Measurements from ENCODE around the gene PHOX2B. TPM values are rescaled to one million over a fixed set of nuclear protein-coding genes. Genes with fewer than 3 reads are reported as not detected.

The PHOX2B gene
- total and polyA plus RNA-seq, 2 of the 8 experiments (the other 6 are each of a cell fraction or from before 2014, with no cell fraction given) = not detected

DNA sequence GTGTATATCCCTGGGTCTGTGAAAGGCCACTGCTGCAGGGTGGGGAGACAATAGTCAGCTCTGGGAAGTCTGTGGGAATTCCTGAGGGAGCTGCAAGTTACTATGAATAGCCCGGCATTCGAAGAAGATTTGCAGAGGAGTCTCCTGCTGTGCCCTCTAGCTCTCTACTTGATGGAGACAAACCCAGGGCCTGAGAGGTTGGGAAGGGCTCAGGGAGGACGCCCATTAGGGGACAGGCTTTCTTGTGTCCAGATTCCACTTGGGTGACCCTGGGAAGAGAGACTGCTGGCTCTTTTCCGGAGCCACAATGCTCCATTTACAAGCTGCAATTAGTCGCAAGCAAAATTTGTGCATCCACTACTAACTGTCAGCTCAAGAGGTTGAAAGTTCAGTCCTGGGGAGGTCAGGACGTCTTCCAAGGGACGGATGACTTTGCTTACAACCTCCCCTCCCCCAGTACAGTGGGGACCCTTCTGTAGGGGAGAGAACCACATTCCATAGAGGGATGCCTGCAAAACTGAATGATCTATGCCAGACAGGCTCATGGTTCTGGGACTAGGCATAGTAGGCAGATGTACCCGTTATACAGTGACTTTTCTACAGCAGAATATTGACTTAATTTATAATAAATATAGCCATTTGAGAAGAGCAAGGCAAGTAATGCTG is 48.2 kb upstream of the PHOX2B start:
- no peak overlapping the region for H4K8ac ChIP-seq (ENCODE audit: extremely low read depth, insufficient read depth, low read length)
- TF ChIP-seq, protein P1, sequence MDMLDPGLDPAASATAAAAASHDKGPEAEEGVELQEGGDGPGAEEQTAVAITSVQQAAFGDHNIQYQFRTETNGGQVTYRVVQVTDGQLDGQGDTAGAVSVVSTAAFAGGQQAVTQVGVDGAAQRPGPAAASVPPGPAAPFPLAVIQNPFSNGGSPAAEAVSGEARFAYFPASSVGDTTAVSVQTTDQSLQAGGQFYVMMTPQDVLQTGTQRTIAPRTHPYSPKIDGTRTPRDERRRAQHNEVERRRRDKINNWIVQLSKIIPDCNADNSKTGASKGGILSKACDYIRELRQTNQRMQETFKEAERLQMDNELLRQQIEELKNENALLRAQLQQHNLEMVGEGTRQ (IDR thresholded peaks at IDR 0.05; ENCODE audit: low read length) = no peak
- TF ChIP-seq KDM1A (IDR thresholded peaks at IDR 0.05; ENCODE audit: borderline replicate concordance, low read length) (no peak), GTF2F1 (IDR thresholded peaks at IDR 0.05; ENCODE audit: borderline replicate concordance, low read depth, low read length) (no peak), BACH1 (IDR thresholded peaks at IDR 0.05; ENCODE audit: low read length) (peak; percentile 13; the same call in 1 of the 2 replicates), HDAC2 (IDR thresholded peaks at IDR 0.05; ENCODE audit: borderline replicate concordance in 1 of 2, low read depth in 2 of 2, low read length in 2 of 2) (peak; percentile 53 to 83; a peak in 1 of 4 replicates)

More for the DNA sequence above, 48.2 kb upstream of the PHOX2B start:
- POLR2A ChIA-PET (ENCODE audit: partially characterized antibody) = interaction anchor here (1.2 to 2.2 kb wide), 2 partner anchors 11 to 540 kb away, joined by 3 to 8 read pairs; partner anchors contain the start of gene UCHL1
- Histone ChIP-seq H3K4me1 (replicated peaks in 1 of 4; ENCODE audit: control insufficient read depth in 3 of 4, insufficient read depth in 4 of 4, low read length in 3 of 4) (peaks cover 7 to 17% (median 12%) of the 10 kb centered on the region in 4 experiments; a peak in 6 of 7 replicates), H3K27ac (ENCODE audit: low read depth, low read length) (no peak overlapping the region), H4K20me1 (replicated peaks in 1 of 2; ENCODE audit: control insufficient read depth in 1 of 2, insufficient read depth in 2 of 2, low read length in 2 of 2) (no peaks in the 10 kb centered on the region), H3K23ac (ENCODE audit: insufficient read length) (no peak overlapping the region), H3K27me3 (replicated peaks in 1 of 4; ENCODE audit: control insufficient read depth in 3 of 4, extremely low read depth in 1 of 4, insufficient read depth in 3 of 4, low read length in 3 of 4) (no peaks in the 10 kb centered on the region), H2AK5ac (ENCODE audit: low read depth, low read length) (no peak overlapping the region), H3K4ac (replicated peaks; ENCODE audit: insufficient read length, low read depth, low read length) (no peak overlapping the region), H3K4me3 (ENCODE audit: extremely low read depth in 1 of 4, insufficient read depth in 2 of 4, low read depth in 3 of 4, low read length in 4 of 4) (peak overlapping the region in 3 of 4 experiments; percentile 10 to 28 (median 24); a peak in 3 of 8 replicates), H3K9me3 (ENCODE audit: insufficient read depth in 2 of 2, low read depth in 1 of 2, low read length in 1 of 2) (no peaks in the 10 kb centered on the region), H3K4me2 (ENCODE audit: insufficient read depth in 1 of 2, low read depth in 2 of 2, low read length in 2 of 2) (peak overlapping the region; percentile 56 to 60), H4K5ac (ENCODE audit: insufficient read length, low read depth, low read length) (no peak overlapping the region), H3K23me2 (ENCODE audit: low read depth, low read length) (peaks cover 2% of the 10 kb centered on the region; the same call in 1 of the 2 replicates), H2BK20ac (ENCODE audit: low read length) (0 out of 2 replicates have a peak overlapping the region, but pooled peaks have one; percentile 5), H3K9ac (replicated peaks in 1 of 4; ENCODE audit: extremely low read depth in 1 of 4, low read depth in 3 of 4, low read length in 3 of 4) (no peak overlapping the region), H2BK15ac (ENCODE audit: low read length) (no peak overlapping the region), H2AFZ (ENCODE audit: low read length) (peak overlapping the region; percentile 37; the same call in 1 of the 2 replicates), H2BK12ac (ENCODE audit: low read depth, low read length) (no peak overlapping the region), H3K18ac (ENCODE audit: extremely low read depth, low read length) (peak overlapping the region; percentile 51; the same call in 1 of the 2 replicates), H3K56ac (replicated peaks; ENCODE audit: insufficient read length, low read depth, low read length) (no peak overlapping the region), H2BK120ac (replicated peaks; ENCODE audit: low read depth, low read length) (no peak overlapping the region), H3K14ac (ENCODE audit: insufficient read length) (no peak overlapping the region), H3K79me2 (ENCODE audit: control insufficient read depth in 1 of 2, insufficient read depth in 2 of 2, low read length in 2 of 2) (no peaks in the 10 kb centered on the region), H4K91ac (replicated peaks; ENCODE audit: insufficient read length, low read length) (no peak overlapping the region), H3K79me1 (ENCODE audit: low read depth, low read length) (no peaks in the 10 kb centered on the region), H2BK5ac (ENCODE audit: low read depth, low read length) (no peak overlapping the region), H3K36me3 (ENCODE audit: control insufficient read depth in 2 of 4, insufficient read depth in 4 of 4, low read length in 3 of 4) (no peaks in the 10 kb centered on the region)
- DNase-seq (ENCODE audit: low read depth in 1 of 2, low spot score in 2 of 2) = peak; percentile 39 to 63
- CTCF ChIA-PET (ENCODE audit: partially characterized antibody) = interaction anchor here (0.6 to 2.8 kb wide), 8 partner anchors 11 to 103 kb away, joined by 3 to 21 read pairs (median 4); no protein-coding TSS in a partner anchor
- WGBS, 2 experiments (ENCODE audit: extremely low coverage in 1 of 2, insufficient coverage in 1 of 2, insufficient read length in 1 of 2, insufficient replicate concordance in 2 of 2, low coverage in 1 of 2, low lambda C conversion rate in 2 of 2, missing lambda C conversion rate in 1 of 2) = 8% methylated on average over 8 of the region's 8 CpGs; no CpG with 5 or more reads in 1 of the 2 experiments
- peak; percentile 95 for FAIRE-seq
